ENCODE measurements around the gene AP5B1. TPM values are rescaled to one million over a fixed set of nuclear protein-coding genes. Genes with fewer than 3 reads are reported as not detected.
A peak's percentile ranks its signal among the peaks of the same experiment; 100 is the strongest.

The AP5B1 gene
- total and polyA plus RNA-seq, 9 of the 15 experiments (the other 6 are each of a cell fraction or from before 2014, with no cell fraction given): 0.51 to 24.2 (median 5.1) TPM

DNA sequence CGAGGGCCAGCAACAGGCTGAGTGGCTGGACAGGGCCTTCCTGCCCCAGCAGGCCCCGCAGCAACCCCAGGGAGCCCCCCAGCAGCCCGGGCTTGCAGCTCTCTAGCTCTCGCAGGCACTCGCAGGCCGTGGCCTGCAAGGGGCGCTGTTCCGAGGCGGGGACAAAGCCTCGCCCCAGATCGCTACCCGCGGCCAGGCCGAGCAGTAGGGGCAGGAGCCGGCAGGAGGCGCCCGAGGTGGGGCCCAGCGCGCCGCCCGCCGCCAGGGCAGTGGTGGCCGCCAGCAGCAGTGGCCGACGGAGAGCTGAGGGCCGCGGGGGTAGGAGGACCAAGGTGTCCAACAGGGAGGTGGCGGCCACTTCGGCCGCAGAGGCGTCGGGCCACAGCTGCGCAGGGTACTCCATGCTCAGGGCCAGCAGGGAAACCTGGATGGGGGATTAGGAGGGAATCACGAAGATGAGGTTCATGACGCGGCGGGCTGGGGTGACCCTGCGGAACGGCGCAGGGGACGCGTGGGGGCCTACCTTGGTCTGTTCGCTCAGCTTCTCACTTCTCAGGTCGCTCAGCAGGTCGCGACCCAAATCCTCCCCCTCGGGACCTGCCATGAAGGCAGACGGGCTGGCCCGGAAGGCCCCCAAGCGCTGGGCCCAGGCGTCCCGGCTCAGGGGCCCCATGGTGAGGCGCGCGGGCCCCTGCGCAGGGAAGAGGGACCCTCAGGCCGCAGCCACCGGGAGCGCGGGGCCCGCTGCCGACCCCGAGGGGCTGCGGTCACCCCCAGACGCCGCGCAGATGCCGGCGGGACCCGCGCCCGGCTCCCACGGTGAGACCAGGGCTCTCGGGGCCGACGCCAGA lies 632 bp downstream of the AP5B1 start (continued):
- TF ChIP-seq, protein P1, sequence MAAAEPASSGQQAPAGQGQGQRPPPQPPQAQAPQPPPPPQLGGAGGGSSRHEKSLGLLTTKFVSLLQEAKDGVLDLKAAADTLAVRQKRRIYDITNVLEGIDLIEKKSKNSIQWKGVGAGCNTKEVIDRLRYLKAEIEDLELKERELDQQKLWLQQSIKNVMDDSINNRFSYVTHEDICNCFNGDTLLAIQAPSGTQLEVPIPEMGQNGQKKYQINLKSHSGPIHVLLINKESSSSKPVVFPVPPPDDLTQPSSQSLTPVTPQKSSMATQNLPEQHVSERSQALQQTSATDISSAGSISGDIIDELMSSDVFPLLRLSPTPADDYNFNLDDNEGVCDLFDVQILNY (CRISPR knock-in tag; IDR thresholded peaks at IDR 0.05): no peak; the same call in 1 of the 2 replicates
- TF ChIP-seq ZNF589 (CRISPR knock-in tag; IDR thresholded peaks at IDR 0.05; ENCODE audit: low read depth) (no peak), SAP30 (IDR thresholded peaks at IDR 0.05; ENCODE audit: borderline replicate concordance, insufficient read depth, low read depth, low read length, poor library complexity, severe bottlenecking) (peak; percentile 40), SP1 (CRISPR knock-in tag; IDR thresholded peaks at IDR 0.05) (peak; percentile 89), SMARCA5 (IDR thresholded peaks at IDR 0.05) (peak; percentile 37; the same call in 1 of the 2 replicates), MAFF (IDR thresholded peaks at IDR 0.05; ENCODE audit: low read length) (no peak), ZNF778 (CRISPR knock-in tag; IDR thresholded peaks at IDR 0.05) (no peak), BRD4 (IDR thresholded peaks at IDR 0.05) (peak; percentile 79), DMBX1 (CRISPR knock-in tag; IDR thresholded peaks at IDR 0.05; ENCODE audit: borderline replicate concordance) (no peak), PPARD (CRISPR knock-in tag; IDR thresholded peaks at IDR 0.05) (no peak), PRMT5 (CRISPR knock-in tag; IDR thresholded peaks at IDR 0.05) (0 out of 2 replicates have a peak, but pooled peaks have one; percentile 20)
- TF ChIP-seq, protein P2, sequence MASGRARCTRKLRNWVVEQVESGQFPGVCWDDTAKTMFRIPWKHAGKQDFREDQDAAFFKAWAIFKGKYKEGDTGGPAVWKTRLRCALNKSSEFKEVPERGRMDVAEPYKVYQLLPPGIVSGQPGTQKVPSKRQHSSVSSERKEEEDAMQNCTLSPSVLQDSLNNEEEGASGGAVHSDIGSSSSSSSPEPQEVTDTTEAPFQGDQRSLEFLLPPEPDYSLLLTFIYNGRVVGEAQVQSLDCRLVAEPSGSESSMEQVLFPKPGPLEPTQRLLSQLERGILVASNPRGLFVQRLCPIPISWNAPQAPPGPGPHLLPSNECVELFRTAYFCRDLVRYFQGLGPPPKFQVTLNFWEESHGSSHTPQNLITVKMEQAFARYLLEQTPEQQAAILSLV (tag; IDR thresholded peaks at IDR 0.05): no peak
- TF ChIP-seq, protein P3, sequence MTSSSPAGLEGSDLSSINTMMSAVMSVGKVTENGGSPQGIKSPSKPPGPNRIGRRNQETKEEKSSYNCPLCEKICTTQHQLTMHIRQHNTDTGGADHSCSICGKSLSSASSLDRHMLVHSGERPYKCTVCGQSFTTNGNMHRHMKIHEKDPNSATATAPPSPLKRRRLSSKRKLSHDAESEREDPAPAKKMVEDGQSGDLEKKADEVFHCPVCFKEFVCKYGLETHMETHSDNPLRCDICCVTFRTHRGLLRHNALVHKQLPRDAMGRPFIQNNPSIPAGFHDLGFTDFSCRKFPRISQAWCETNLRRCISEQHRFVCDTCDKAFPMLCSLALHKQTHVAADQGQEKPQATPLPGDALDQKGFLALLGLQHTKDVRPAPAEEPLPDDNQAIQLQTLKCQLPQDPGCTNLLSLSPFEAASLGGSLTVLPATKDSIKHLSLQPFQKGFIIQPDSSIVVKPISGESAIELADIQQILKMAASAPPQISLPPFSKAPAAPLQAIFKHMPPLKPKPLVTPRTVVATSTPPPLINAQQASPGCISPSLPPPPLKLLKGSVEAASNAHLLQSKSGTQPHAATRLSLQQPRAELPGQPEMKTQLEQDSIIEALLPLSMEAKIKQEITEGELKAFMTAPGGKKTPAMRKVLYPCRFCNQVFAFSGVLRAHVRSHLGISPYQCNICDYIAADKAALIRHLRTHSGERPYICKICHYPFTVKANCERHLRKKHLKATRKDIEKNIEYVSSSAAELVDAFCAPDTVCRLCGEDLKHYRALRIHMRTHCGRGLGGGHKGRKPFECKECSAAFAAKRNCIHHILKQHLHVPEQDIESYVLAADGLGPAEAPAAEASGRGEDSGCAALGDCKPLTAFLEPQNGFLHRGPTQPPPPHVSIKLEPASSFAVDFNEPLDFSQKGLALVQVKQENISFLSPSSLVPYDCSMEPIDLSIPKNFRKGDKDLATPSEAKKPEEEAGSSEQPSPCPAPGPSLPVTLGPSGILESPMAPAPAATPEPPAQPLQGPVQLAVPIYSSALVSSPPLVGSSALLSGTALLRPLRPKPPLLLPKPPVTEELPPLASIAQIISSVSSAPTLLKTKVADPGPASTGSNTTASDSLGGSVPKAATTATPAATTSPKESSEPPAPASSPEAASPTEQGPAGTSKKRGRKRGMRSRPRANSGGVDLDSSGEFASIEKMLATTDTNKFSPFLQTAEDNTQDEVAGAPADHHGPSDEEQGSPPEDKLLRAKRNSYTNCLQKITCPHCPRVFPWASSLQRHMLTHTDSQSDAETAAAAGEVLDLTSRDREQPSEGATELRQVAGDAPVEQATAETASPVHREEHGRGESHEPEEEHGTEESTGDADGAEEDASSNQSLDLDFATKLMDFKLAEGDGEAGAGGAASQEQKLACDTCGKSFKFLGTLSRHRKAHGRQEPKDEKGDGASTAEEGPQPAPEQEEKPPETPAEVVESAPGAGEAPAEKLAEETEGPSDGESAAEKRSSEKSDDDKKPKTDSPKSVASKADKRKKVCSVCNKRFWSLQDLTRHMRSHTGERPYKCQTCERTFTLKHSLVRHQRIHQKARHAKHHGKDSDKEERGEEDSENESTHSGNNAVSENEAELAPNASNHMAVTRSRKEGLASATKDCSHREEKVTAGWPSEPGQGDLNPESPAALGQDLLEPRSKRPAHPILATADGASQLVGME (CRISPR knock-in tag; IDR thresholded peaks at IDR 0.05): no peak
- TF ChIP-seq, protein P4, sequence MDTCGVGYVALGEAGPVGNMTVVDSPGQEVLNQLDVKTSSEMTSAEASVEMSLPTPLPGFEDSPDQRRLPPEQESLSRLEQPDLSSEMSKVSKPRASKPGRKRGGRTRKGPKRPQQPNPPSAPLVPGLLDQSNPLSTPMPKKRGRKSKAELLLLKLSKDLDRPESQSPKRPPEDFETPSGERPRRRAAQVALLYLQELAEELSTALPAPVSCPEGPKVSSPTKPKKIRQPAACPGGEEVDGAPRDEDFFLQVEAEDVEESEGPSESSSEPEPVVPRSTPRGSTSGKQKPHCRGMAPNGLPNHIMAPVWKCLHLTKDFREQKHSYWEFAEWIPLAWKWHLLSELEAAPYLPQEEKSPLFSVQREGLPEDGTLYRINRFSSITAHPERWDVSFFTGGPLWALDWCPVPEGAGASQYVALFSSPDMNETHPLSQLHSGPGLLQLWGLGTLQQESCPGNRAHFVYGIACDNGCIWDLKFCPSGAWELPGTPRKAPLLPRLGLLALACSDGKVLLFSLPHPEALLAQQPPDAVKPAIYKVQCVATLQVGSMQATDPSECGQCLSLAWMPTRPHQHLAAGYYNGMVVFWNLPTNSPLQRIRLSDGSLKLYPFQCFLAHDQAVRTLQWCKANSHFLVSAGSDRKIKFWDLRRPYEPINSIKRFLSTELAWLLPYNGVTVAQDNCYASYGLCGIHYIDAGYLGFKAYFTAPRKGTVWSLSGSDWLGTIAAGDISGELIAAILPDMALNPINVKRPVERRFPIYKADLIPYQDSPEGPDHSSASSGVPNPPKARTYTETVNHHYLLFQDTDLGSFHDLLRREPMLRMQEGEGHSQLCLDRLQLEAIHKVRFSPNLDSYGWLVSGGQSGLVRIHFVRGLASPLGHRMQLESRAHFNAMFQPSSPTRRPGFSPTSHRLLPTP (IDR thresholded peaks at IDR 0.05; ENCODE audit: borderline replicate concordance, extremely low read depth, insufficient read length): no peak
